Tibial nerve (tissue), 4 donors: ENCODE results near the gene SYVN1.

Experiments
- EP300 ChIP-seq, 2 donors: sonication (generic); formaldehyde crosslinking; IDR thresholded peaks; one replicate each; pipeline ENCODE4 v1.6.1; 2017; ENCODE audit warnings: antibody characterized with exemption in 2 of 2, mild to moderate bottlenecking in 1 of 2
- POLR2A ChIP-seq, 2 donors: fragments of 450-650 bp; IDR thresholded peaks; one replicate each; pipeline ENCODE4 v1.6.1; 2017; ENCODE audit warnings: antibody characterized with exemption in 2 of 2, mild to moderate bottlenecking in 2 of 2, moderate library complexity in 2 of 2
- TF ChIP-seq, protein P1 (sequence below), 5 experiments: fragments of 200-600 bp in 3 of 5; fragments of 450-650 bp in 2 of 5; sonication (generic) in 3 of 5; IDR thresholded peaks; one replicate each; pipeline ENCODE4 v1.5.1; 2016 to 2019; ENCODE audit warnings: antibody characterized with exemption in 5 of 5, mild to moderate bottlenecking in 3 of 5, moderate library complexity in 2 of 5

DNA sequence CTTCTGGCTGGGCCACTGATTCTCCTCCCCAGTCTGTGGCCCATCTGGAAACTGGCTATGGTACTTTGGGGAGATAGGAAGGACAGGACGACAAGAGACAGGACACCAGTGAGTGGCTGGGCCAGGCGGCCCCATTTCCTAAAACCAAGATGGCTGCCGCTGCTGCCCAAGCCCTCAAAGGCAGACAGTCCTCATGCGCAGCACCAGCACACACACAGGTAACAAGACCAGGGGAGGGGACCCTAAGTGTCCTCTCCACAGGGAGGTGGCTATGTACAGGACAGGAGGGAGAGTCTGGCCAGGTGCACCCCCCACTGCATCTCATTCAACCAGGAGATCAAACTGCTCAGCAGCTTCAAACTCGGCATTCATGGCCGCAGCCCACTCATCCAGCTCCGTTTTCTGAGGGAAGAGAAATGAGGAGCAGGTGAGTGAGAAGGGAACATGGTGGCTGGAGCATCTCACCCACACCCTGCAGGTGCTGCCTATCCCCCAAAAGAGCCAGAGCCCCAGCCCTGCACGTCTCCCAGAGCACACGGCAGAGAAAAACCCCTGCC lies 55.5 kb downstream of the SYVN1 start:
- TF ChIP-seq, protein P1, sequence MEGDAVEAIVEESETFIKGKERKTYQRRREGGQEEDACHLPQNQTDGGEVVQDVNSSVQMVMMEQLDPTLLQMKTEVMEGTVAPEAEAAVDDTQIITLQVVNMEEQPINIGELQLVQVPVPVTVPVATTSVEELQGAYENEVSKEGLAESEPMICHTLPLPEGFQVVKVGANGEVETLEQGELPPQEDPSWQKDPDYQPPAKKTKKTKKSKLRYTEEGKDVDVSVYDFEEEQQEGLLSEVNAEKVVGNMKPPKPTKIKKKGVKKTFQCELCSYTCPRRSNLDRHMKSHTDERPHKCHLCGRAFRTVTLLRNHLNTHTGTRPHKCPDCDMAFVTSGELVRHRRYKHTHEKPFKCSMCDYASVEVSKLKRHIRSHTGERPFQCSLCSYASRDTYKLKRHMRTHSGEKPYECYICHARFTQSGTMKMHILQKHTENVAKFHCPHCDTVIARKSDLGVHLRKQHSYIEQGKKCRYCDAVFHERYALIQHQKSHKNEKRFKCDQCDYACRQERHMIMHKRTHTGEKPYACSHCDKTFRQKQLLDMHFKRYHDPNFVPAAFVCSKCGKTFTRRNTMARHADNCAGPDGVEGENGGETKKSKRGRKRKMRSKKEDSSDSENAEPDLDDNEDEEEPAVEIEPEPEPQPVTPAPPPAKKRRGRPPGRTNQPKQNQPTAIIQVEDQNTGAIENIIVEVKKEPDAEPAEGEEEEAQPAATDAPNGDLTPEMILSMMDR (IDR thresholded peaks at IDR 0.05), result no peak
- TF ChIP-seq EP300 (IDR thresholded peaks at IDR 0.05) (no peak), POLR2A (IDR thresholded peaks at IDR 0.05) (no peak)
